ENCODE measurements around the gene VASH1.

The VASH1 gene

GRCh38 chr14:76832503-76832988 is 71.3 kb downstream of the VASH1 start:
- no peak for DNase-seq (ENCODE audit: low read depth in 2 of 2)

All from stimulated activated CD4-positive, alpha-beta T cell treated with anti-CD3 and anti-CD28 coated beads, Interleukin-15, amount 100 ng/mL, for 48 hours (primary cell).